Motor neuron (in vitro differentiated cells): ENCODE results near the gene TPD52L2. TPM values are rescaled to one million over a fixed set of nuclear protein-coding genes. Genes with fewer than 3 reads are reported as not detected.

Source experiments
- total RNA-seq, 8 experiments: library from RNA; unstranded; fragments of 300-600 nt; gene quantifications; 2 replicates each; pipeline versions ENCODE4 v1.2.3 to v1.2.4, GENCODE V29; 2022

Gene TPD52L2
- total RNA-seq, 8 experiments from 2014 or later = 41.3 to 108 (median 70.4) TPM

Other genes with a start within 250 kb of the TPD52L2 start
- gene GMEB2, start 238.2 kb upstream of the TPD52L2 start, total RNA-seq = 10 to 100 TPM in 2 of 8 experiments, 1 to 10 TPM in 6; 5.6 to 11.8 (median 8.4) TPM
- 100 to 1,000 TPM in 2 of 8 experiments, 10 to 100 TPM in 6; 14.5 to 155 (median 69.2) TPM for gene STMN3, start 211.8 kb upstream of the TPD52L2 start, total RNA-seq
- gene RTEL1, start 207.0 kb upstream of the TPD52L2 start, total RNA-seq = 10 to 100 TPM in 5 of 8 experiments, 1 to 10 TPM in 3; 5.9 to 30.7 (median 11.0) TPM
- gene TNFRSF6B, start 168.6 kb upstream of the TPD52L2 start, total RNA-seq = 1 to 10 TPM in 1 of 8 experiments, under 1 TPM in 4, not detected in 3; 0.22 to 1.1 (median 0.69) TPM
- 10 to 100 TPM; 22.7 to 45.5 (median 35.1) TPM for gene ARFRP1, start 157.3 kb upstream of the TPD52L2 start, total RNA-seq
- gene ZGPAT, start 157.2 kb upstream of the TPD52L2 start, total RNA-seq = 10 to 100 TPM; 10.4 to 28.3 (median 15.7) TPM
- 1 to 10 TPM; 2.5 to 8.8 (median 3.9) TPM for gene LIME1, start 128.6 kb upstream of the TPD52L2 start, total RNA-seq
- gene SLC2A4RG, start 125.5 kb upstream of the TPD52L2 start, total RNA-seq = 10 to 100 TPM; 19.8 to 57.5 (median 36.4) TPM
- 10 to 100 TPM in 5 of 8 experiments, 1 to 10 TPM in 3; 2.2 to 23.5 (median 16.2) TPM for gene ZBTB46, start 34.0 kb upstream of the TPD52L2 start, total RNA-seq
- under 1 TPM in 1 of 8 experiments, not detected in 7; 0.60 TPM for gene ABHD16B, start 3.8 kb upstream of the TPD52L2 start, total RNA-seq
- 10 to 100 TPM; 31.7 to 80.7 (median 41.5) TPM for gene DNAJC5, start 29.9 kb downstream of the TPD52L2 start, total RNA-seq
- 10 to 100 TPM; 15.5 to 59.3 (median 24.6) TPM for gene UCKL1, start 91.1 kb downstream of the TPD52L2 start, total RNA-seq
- 10 to 100 TPM in 7 of 8 experiments, 1 to 10 TPM in 1; 9.3 to 27.9 (median 16.3) TPM for gene ZNF512B, start 104.7 kb downstream of the TPD52L2 start, total RNA-seq
- 1 to 10 TPM in 7 of 8 experiments, under 1 TPM in 1; 0.51 to 9.5 (median 6.1) TPM for gene SAMD10, start 114.4 kb downstream of the TPD52L2 start, total RNA-seq
- 10 to 100 TPM; 38.2 to 97.9 (median 64.2) TPM for gene PRPF6, start 115.9 kb downstream of the TPD52L2 start, total RNA-seq
- 1 to 10 TPM in 4 of 8 experiments, under 1 TPM in 4; 0.61 to 2.5 (median 1.0) TPM for gene C20orf204, start 170.9 kb downstream of the TPD52L2 start, total RNA-seq
- gene SOX18, start 184.4 kb downstream of the TPD52L2 start, total RNA-seq = under 1 TPM in 6 of 8 experiments, not detected in 2; 0.05 to 0.54 (median 0.21) TPM
- gene TCEA2, start 197.9 kb downstream of the TPD52L2 start, total RNA-seq = 10 to 100 TPM; 22.4 to 70.3 (median 37.1) TPM
- 1 to 10 TPM in 7 of 8 experiments, under 1 TPM in 1; 0.92 to 8.8 (median 3.3) TPM for gene RGS19, start 214.2 kb downstream of the TPD52L2 start, total RNA-seq
- gene OPRL1, start 214.8 kb downstream of the TPD52L2 start, total RNA-seq = 1 to 10 TPM in 4 of 8 experiments, under 1 TPM in 4; 0.15 to 3.1 (median 1.5) TPM
- gene LKAAEAR1, start 219.1 kb downstream of the TPD52L2 start, total RNA-seq = under 1 TPM in 2 of 8 experiments, not detected in 6; 0.52 to 0.76 TPM
- gene NPBWR2, start 242.3 kb downstream of the TPD52L2 start, total RNA-seq = 1 to 10 TPM in 1 of 8 experiments, under 1 TPM in 3, not detected in 4; 0.11 to 1.3 (median 0.48) TPM